NCI-H2196 (cell line): Measurements from ENCODE around the gene PCDHA6.
"Not testable (repeated sequence)": the region's sequence is repeated elsewhere in the genome, so short reads cannot be mapped to it uniquely, and the experiment has no call there.

Experiments
- DNase-seq: peaks from one replicate; lab custom pipeline; 2025; ENCODE audit not compliant: unreplicated experiment; lab: John Stamatoyannopoulos, UW

Gene PCDHA6

DNA sequence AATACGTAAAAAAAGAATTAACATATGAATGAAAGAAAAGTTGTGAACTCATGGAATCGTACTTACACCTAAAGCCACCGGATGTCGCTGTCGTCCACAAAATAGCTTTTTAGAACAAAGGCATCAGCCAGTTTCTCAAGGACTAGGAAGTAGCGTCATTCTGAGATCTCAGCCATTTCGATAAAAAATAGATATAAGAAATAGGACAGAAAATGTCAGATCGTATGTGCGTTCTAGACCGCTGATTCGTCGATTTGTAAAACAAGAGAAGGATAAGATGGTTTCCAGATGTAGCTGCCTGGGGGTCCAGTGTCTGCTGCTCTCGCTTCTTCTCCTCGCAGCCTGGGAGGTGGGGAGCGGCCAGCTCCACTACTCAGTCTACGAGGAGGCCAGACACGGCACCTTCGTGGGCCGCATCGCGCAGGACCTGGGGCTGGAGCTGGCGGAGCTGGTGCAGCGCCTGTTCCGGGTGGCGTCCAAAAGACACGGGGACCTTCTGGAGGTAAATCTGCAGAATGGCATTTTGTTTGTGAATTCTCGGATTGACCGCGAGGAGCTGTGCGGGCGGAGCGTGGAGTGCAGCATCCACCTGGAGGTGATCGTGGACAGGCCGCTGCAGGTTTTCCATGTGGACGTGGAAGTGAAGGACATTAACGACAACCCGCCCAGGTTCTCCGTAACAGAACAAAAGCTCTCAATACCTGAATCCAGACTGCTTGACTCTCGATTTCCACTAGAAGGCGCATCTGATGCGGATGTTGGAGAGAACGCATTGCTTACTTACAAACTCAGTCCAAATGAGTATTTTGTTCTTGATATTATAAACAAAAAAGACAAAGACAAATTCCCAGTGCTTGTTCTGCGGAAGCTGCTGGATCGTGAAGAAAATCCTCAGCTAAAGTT lies 28.3 kb downstream of the PCDHA6 start, which contains the start of gene PCDHA10:
TSS of gene PCDHA10 (plus strand) at position 126 of the 903 bp plus-strand sequence. CDS start at position 278, 152 bp downstream.
- DNase-seq = no peak

- DNase-seq = no peak
These were observed 29.6 kb downstream of the PCDHA6 start for GRCh38 chr5:140857177-140857986.

DNA sequence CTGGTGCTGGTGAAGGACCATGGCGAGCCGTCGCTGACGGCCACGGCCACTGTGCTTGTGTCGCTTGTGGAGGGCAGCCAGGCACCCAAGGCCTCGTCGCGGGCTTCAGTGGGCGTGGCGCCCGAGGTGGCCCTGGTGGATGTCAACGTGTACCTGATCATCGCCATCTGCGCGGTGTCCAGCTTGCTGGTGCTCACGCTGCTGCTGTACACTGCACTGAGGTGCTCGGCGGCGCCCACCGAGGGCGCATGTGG lies 30.2 kb downstream of the PCDHA6 start:
- no peak for DNase-seq

GRCh38 chr5:140862441-140863295 lies 34.9 kb downstream of the PCDHA6 start:
- DNase-seq = no peak

- no peak for DNase-seq
These were observed 41.2 kb downstream of the PCDHA6 start, which contains the start of gene PCDHA11 for GRCh38 chr5:140868721-140869554. TSS of gene PCDHA11 (plus strand) at chr5:140868957. CDS start at chr5:140869104, 147 bp downstream.

GRCh38 chr5:140869555-140869886 lies 41.8 kb downstream of the PCDHA6 start:
- no peak for DNase-seq

DNA sequence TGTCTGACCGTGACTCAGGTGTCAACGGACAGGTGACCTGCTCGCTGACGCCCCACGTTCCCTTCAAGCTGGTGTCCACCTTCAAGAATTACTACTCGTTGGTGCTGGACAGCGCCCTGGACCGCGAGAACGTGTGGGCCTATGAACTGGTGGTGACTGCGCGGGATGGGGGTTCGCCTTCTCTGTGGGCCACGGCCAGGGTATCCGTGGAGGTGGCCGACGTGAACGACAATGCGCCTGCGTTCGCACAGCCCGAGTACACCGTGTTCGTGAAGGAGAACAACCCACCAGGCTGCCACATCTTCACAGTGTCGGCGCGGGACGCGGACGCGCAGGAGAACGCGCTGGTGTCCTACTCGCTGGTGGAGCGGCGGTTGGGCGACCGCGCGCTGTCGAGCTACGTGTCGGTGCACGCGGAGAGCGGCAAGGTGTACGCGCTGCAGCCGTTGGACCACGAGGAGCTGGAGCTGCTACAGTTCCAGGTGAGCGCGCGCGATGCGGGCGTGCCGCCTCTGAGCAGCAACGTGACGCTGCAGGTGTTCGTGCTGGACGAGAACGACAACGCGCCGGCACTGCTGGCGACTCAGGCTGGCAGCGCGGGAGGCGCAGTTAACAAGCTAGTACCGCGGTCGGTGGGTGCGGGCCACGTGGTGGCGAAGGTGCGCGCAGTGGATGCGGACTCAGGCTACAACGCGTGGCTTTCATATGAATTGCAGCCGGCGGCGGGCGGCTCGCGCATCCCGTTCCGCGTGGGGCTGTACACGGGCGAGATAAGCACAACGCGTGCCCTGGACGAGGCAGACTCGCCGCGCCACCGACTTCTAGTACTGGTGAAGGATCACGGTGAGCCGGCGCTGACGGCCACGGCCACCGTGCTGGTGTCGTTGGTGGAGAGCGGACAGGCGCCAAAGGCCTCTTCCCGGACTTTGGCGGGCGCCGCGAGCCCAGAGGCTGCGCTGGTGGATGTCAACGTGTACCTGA lies 42.8 kb downstream of the PCDHA6 start:
- DNase-seq = no peak

GRCh38 chr5:140875085-140876065 lies 47.6 kb downstream of the PCDHA6 start, which contains the start of gene PCDHA12:
TSS of gene PCDHA12 (plus strand) at chr5:140875308. CDS start at chr5:140875473, 165 bp downstream.
- DNase-seq = peak; percentile 78

- not testable (repeated sequence) for DNase-seq
These were observed 48.9 kb downstream of the PCDHA6 start for GRCh38 chr5:140876541-140877261.

GRCh38 chr5:140877262-140877581 lies 49.5 kb downstream of the PCDHA6 start:
- no peak for DNase-seq
